ENCODE results near the gene CIPC.

CIPC gene

GRCh38 chr14:77128414-77128891, 30.4 kb downstream of the CIPC start:
- DNase-seq = no peak

GRCh38 chr14:77130386-77130785, 32.3 kb downstream of the CIPC start:
- no peak for DNase-seq

GRCh38 chr14:77131206-77131605, 33.1 kb downstream of the CIPC start:
- no peak for DNase-seq

- no peak for DNase-seq
Measured at GRCh38 chr14:77131871-77132486, 33.9 kb downstream of the CIPC start.

GRCh38 chr14:77133720-77134338, 35.8 kb downstream of the CIPC start:
- peak; percentile 13 to 42 for DNase-seq

- no peak for DNase-seq
Measured at GRCh38 chr14:77139022-77139421, 41.0 kb downstream of the CIPC start.

GRCh38 chr14:77139540-77140358, 41.7 kb downstream of the CIPC start:
- peak; percentile 21 to 48 for DNase-seq

GRCh38 chr14:77140359-77141213, 42.5 kb downstream of the CIPC start:
- DNase-seq = no peak

- DNase-seq = no peak
Measured at GRCh38 chr14:77141214-77142004, 43.4 kb downstream of the CIPC start, which contains the start of gene ZDHHC22. Gene ZDHHC22, minus strand, starts transcription at chr14:77141791. Its CDS starts 2,053 bp downstream, at chr14:77139738.

- DNase-seq = no peak
Measured at GRCh38 chr14:77142005-77142800, 44.1 kb downstream of the CIPC start.

GRCh38 chr14:77143071-77143470, 45.0 kb downstream of the CIPC start:
- no peak for DNase-seq

- DNase-seq = no peak
Measured at GRCh38 chr14:77144412-77145115, 46.5 kb downstream of the CIPC start.

GRCh38 chr14:77145975-77146740, 48.1 kb downstream of the CIPC start:
- DNase-seq = no peak

- no peak for DNase-seq
Measured at GRCh38 chr14:77148510-77149231, 50.6 kb downstream of the CIPC start.

GRCh38 chr14:77151245-77151644, 53.2 kb downstream of the CIPC start:
- no peak for DNase-seq

- DNase-seq = no peak
Measured at GRCh38 chr14:77151918-77152588, 54.0 kb downstream of the CIPC start.

- no peak for DNase-seq
Measured at GRCh38 chr14:77153802-77154201, 55.7 kb downstream of the CIPC start.

- DNase-seq = no peak
Measured at GRCh38 chr14:77154421-77154820, 56.4 kb downstream of the CIPC start.

All from stimulated activated CD4-positive, alpha-beta T cell treated with anti-CD3 and anti-CD28 coated beads, Interleukin-4, amount 100 ng/mL, for 4 hours (primary cell).